GM12878 (cell line): ENCODE data around the gene HSPB3. TPM values are rescaled to one million over a fixed set of nuclear protein-coding genes. Genes with fewer than 3 reads are reported as not detected.

Experiments used
- ATAC-seq: fragments of 200-7000 bp; cut with Tn5 transposase; 3 replicates; pipeline ENCODE4 v1.9.1; 2020; ENCODE audit warnings: mild to moderate bottlenecking, moderate library complexity
- BruUV-seq: library from RNA; stranded (reverse); fragments of 400-500 nt; replicated peaks from 2 replicates; lab custom pipeline; 2021; lab: Mats Ljungman, UMichigan
- CTCF ChIA-PET: fragments of 300-600 bp; sonication (Branson Sonifier 250); formaldehyde crosslinking; extraction: SDS; loops from one replicate; lab custom pipeline; 2021; ENCODE audit warnings: inconsistent platforms; lab: Yijun Ruan, JAX
- POLR2A ChIA-PET: fragments of 350-600 bp; formaldehyde crosslinking; extraction: SDS; loops from one replicate; lab custom pipeline; 2021; ENCODE audit warnings: inconsistent platforms; lab: Charles Lee
- RAD21 ChIA-PET: fragments of 300-600 bp; sonication (Branson Sonifier 250); formaldehyde crosslinking; loops from one replicate; lab custom pipeline; 2023; ENCODE audit warnings: antibody characterized with exemption; ENCODE audit not compliant: unreplicated experiment; lab: Charles Lee
- SMC1A ChIA-PET: fragments of 300-600 bp; sonication (Branson Sonifier 250); formaldehyde crosslinking; loops from one replicate; lab custom pipeline; 2023; ENCODE audit not compliant: unreplicated experiment, uncharacterized antibody; lab: Charles Lee
- DNase-seq: peaks from one replicate; pipeline ENCODE4 v3.0.0-alpha.2; 2011; ENCODE audit warnings: low read depth, low spot score
- FAIRE-seq: peaks from 3 replicates; lab custom pipeline; 2011; peaks lifted over from hg19 to GRCh38; lab: Jason Lieb, UNC
- H2AFZ ChIP-seq: 2 replicates; pipeline ENCODE4 v1.6.0; 2011; ENCODE audit warnings: low read depth, low read length, control low read depth; ENCODE audit not compliant: control insufficient read depth
- H3K27ac ChIP-seq: 2 replicates; pipeline ENCODE4 v1.5.1; 2011; ENCODE audit warnings: control low read depth; ENCODE audit not compliant: control insufficient read depth, insufficient read depth
- H3K27me3 ChIP-seq, 2 experiments: replicated peaks in 1 of 2; 2 replicates each; pipeline versions ENCODE4 v1.6.0 to v1.6.1; 2011; ENCODE audit warnings: low read length in 1 of 2; ENCODE audit not compliant: control insufficient read depth in 2 of 2, insufficient read depth in 2 of 2
- H3K36me3 ChIP-seq, 2 experiments: 2 replicates each; pipeline ENCODE4 v1.5.1; 2011; ENCODE audit warnings: low read length in 1 of 2; ENCODE audit not compliant: control insufficient read depth in 2 of 2, insufficient read depth in 2 of 2
- H3K4me1 ChIP-seq: 2 replicates; pipeline ENCODE4 v1.6.1; 2011; ENCODE audit warnings: mild to moderate bottlenecking, low read length, moderate library complexity, mixed read lengths; ENCODE audit not compliant: control insufficient read depth, insufficient read depth
- H3K4me2 ChIP-seq: 2 replicates; pipeline ENCODE4 v1.6.0; 2011; ENCODE audit warnings: control low read depth; ENCODE audit not compliant: control insufficient read depth, insufficient read depth
- H3K4me3 ChIP-seq: fragments of 200-600 bp; sonication (generic); 2 replicates; pipeline ENCODE4 v1.5.1; 2016
- H3K79me2 ChIP-seq: 2 replicates; pipeline ENCODE4 v1.6.0; 2011; ENCODE audit warnings: low read length; ENCODE audit not compliant: control insufficient read depth, insufficient read depth
- H3K9ac ChIP-seq: 2 replicates; pipeline ENCODE4 v1.8.0; 2011; ENCODE audit warnings: low read length, control low read depth, mixed read lengths; ENCODE audit not compliant: control insufficient read depth, insufficient read depth
- H3K9me3 ChIP-seq: replicated peaks from 3 replicates; pipeline ENCODE4 v1.5.1; 2011; ENCODE audit warnings: mild to moderate bottlenecking, low read length; ENCODE audit not compliant: control insufficient read depth, insufficient read depth
- H4K20me1 ChIP-seq: 2 replicates; pipeline ENCODE4 v1.6.0; 2011; ENCODE audit not compliant: control insufficient read depth, insufficient read depth
- BRCA1 ChIP-seq: IDR thresholded peaks from 2 replicates; pipeline ENCODE4 v1.6.1; 2011; ENCODE audit warnings: low read depth, low read length, improper control_type of control experiment
- CBX5 ChIP-seq: sonication (generic); IDR thresholded peaks from 2 replicates; pipeline ENCODE4 v1.6.1; 2016; ENCODE audit warnings: low read depth, moderate library complexity, mild to moderate bottlenecking, inconsistent platforms
- CREB1 ChIP-seq: IDR thresholded peaks from 2 replicates; pipeline ENCODE4 v1.6.1; 2012; ENCODE audit warnings: low read depth, mild to moderate bottlenecking, inconsistent platforms
- GABPA ChIP-seq: IDR thresholded peaks from 2 replicates; pipeline ENCODE4 v1.6.1; 2014; ENCODE audit warnings: antibody characterized with exemption, low read depth, mild to moderate bottlenecking, inconsistent platforms
- KLF5 ChIP-seq: fragments of 450-650 bp; IDR thresholded peaks from 2 replicates; pipeline ENCODE4 v1.6.1; 2014; ENCODE audit warnings: mild to moderate bottlenecking; ENCODE audit not compliant: partially characterized antibody
- PAX5 ChIP-seq: IDR thresholded peaks from 2 replicates; pipeline ENCODE4 v1.6.1; 2011; ENCODE audit warnings: low read depth, low read length, borderline replicate concordance
- POLR2AphosphoS2 ChIP-seq: IDR thresholded peaks from 2 replicates; pipeline ENCODE4 v1.6.1; 2011; ENCODE audit warnings: low read depth, mild to moderate bottlenecking, low read length, improper control_type of control experiment, moderate library complexity
- RAD21 ChIP-seq: IDR thresholded peaks from 2 replicates; pipeline ENCODE4 v1.6.1; 2011; ENCODE audit warnings: mild to moderate bottlenecking, low read depth, low read length, moderate library complexity; ENCODE audit not compliant: insufficient read depth
- RELA ChIP-seq: fragments of 450-650 bp; IDR thresholded peaks from 2 replicates; pipeline ENCODE4 v1.8.0; 2014; ENCODE audit warnings: borderline replicate concordance; ENCODE audit not compliant: partially characterized antibody
- SRF ChIP-seq, 2 experiments: IDR thresholded peaks; 2 replicates each; pipeline ENCODE4 v1.6.1; 2011; ENCODE audit warnings: low read depth in 2 of 2, low read length in 2 of 2, mild to moderate bottlenecking in 1 of 2, moderate library complexity in 1 of 2
- TBL1XR1 ChIP-seq: IDR thresholded peaks from 2 replicates; pipeline ENCODE4 v1.6.1; 2012; ENCODE audit warnings: low read depth, low read length, improper control_type of control experiment
- YBX1 ChIP-seq: fragments of 450-650 bp; IDR thresholded peaks from 2 replicates; pipeline ENCODE4 v1.6.1; 2016; ENCODE audit warnings: antibody characterized with exemption
- ZNF622 ChIP-seq: fragments of 450-650 bp; IDR thresholded peaks from 2 replicates; pipeline ENCODE4 v1.6.1; 2017; ENCODE audit warnings: mild to moderate bottlenecking, inconsistent platforms
- WGBS: methylation state at CpG from one replicate; pipeline ENCODE4 v1.1.6; 2016; ENCODE audit warnings: low lambda C conversion rate; ENCODE audit not compliant: insufficient replicate concordance, insufficient coverage; ENCODE audit errors: missing lambda C conversion rate; 5-methylcytosine and 5-hydroxymethylcytosine counted together
- in situ Hi-C: fragments of 300-500 bp; cut with MboI; formaldehyde crosslinking; loops from 9 replicates; pipeline ENCODE4 v1.14.3; 2018; ENCODE audit warnings: mixed read lengths
- intact Hi-C: fragments of 100-400 bp; cut with micrococcal nuclease; formaldehyde crosslinking; loops from one replicate; pipeline ENCODE4 v1.14.2; 2022; ENCODE audit not compliant: unreplicated experiment
- polyA plus RNA-seq, 11 experiments: library from polyadenylated mRNA; depleted of rRNA in 4 of 11; unstranded in 6 of 11; stranded (reverse) in 5 of 11; fragments of >200 nt; fragmentation: Nextera tagmentation in 4 of 11; fragmentation: Illumina TruSeq in 1 of 11; extraction: Ambion mirVana in 4 of 11; extraction: Trizol in 1 of 11; gene quantifications; 1 replicate in 1 of 11; 2 replicates in 10 of 11; pipeline versions ENCODE4 v1.2.1 to v1.2.3, GENCODE V29; 2011 to 2016; ENCODE audit warnings: inconsistent platforms in 2 of 11, missing spikeins in 2 of 11, low read depth in 1 of 11
- total RNA-seq, 4 experiments: library from RNA; depleted of rRNA in 3 of 4; stranded (reverse); fragments of >200 nt in 3 of 4; fragmentation: Illumina TruSeq in 1 of 4; extraction: Trizol in 1 of 4; gene quantifications; 2 replicates each; pipeline versions ENCODE4 v1.2.1 to v1.2.3, GENCODE V29; 2013 to 2021
- TF ChIP-seq, protein P1 (sequence below): IDR thresholded peaks from 2 replicates; pipeline ENCODE4 v1.6.1; 2012; ENCODE audit warnings: low read depth, low read length, improper control_type of control experiment
- TF ChIP-seq, protein P2 (sequence below): fragments of 150-350 bp; IDR thresholded peaks from 2 replicates; pipeline ENCODE4 v1.6.1; 2014; ENCODE audit warnings: mild to moderate bottlenecking, low read depth, low read length
- TF ChIP-seq, protein P3 (sequence below): IDR thresholded peaks from 2 replicates; pipeline ENCODE4 v1.6.1; 2012; ENCODE audit warnings: improper control_type of control experiment, low read depth, low read length; ENCODE audit not compliant: insufficient replicate concordance

Gene HSPB3
- total and polyA plus RNA-seq, 10 of the 15 experiments (the other 5 are each of a cell fraction or from before 2014, with no cell fraction given): 0.11 to 0.60 (median 0.29) TPM; not detected in 7

DNA sequence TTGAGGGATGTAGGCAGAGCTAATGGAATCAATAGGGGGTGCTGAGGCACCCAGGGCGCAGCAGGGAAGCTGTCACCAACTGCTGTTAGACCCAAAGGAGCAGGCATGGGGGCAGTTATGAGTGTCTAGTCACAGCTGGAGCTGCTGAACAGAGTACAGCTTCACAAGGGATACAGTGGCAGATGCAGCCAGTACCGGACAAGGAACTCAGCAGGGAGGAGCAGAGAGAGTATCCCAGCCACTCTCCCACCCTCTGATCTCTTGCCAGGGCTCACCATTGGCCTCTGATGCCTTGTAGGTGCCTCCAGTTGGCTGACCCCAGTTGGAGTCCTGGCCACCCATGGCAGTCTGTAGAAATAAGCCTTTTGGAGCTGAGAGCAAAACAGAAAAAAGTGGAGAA is 42.6 kb upstream of the HSPB3 start:
- Histone ChIP-seq H2AFZ (no peak overlapping the region), H4K20me1 (no peaks in the 10 kb centered on the region), H3K4me1 (no peaks in the 10 kb centered on the region), H3K9ac (no peak overlapping the region), H3K36me3 (no peaks in the 10 kb centered on the region), H3K4me2 (no peak overlapping the region), H3K4me3 (no peak overlapping the region), H3K27me3 (no peaks in the 10 kb centered on the region; a peak in 1 of 4 replicates), H3K9me3 (no peaks in the 10 kb centered on the region), H3K79me2 (no peaks in the 10 kb centered on the region), H3K27ac (no peak overlapping the region)
- ChIA-PET SMC1A (interaction anchor here (1.0 to 6.2 kb wide), 7 partner anchors 11 to 170 kb away, joined by 4 to 71 read pairs (median 5); no protein-coding TSS in a partner anchor), POLR2A (interaction anchor here (1.0 kb wide), 1 partner anchor 101 kb away, joined by 7 read pairs; no protein-coding TSS in a partner anchor), CTCF (interaction anchor here (0.7 to 4.1 kb wide), 10 partner anchors 9 to 169 kb away, joined by 3 to 21 read pairs (median 6); partner anchors contain the start of gene ARL15), RAD21 (interaction anchor here (1.1 to 2.1 kb wide), 2 partner anchors 25 to 169 kb away, joined by 3 to 7 read pairs; no protein-coding TSS in a partner anchor)
- no TSS peak for BruUV-seq
- in situ Hi-C loops: loop anchor here (5.0 kb wide), 1 partner anchor 161 kb away; no protein-coding TSS in a partner anchor
- 41% methylated on average over 2 of the region's 2 CpGs for WGBS
- intact Hi-C loops: loop anchor here (10.0 kb wide), 1 partner anchor 988 kb away; no protein-coding TSS in a partner anchor
- FAIRE-seq: no peak
- ATAC-seq: no peak
- DNase-seq: no peak
- TF ChIP-seq YBX1: no peak
- TF ChIP-seq SRF (IDR thresholded peaks at IDR 0.05; ENCODE audit: low read depth in 2 of 2, low read length in 2 of 2): no peak
- no peak for TF ChIP-seq GABPA
- no peak for TF ChIP-seq CREB1
- no peak for TF ChIP-seq RELA
- no peak for TF ChIP-seq POLR2AphosphoS2
- no peak for TF ChIP-seq KLF5
- TF ChIP-seq, protein P1, sequence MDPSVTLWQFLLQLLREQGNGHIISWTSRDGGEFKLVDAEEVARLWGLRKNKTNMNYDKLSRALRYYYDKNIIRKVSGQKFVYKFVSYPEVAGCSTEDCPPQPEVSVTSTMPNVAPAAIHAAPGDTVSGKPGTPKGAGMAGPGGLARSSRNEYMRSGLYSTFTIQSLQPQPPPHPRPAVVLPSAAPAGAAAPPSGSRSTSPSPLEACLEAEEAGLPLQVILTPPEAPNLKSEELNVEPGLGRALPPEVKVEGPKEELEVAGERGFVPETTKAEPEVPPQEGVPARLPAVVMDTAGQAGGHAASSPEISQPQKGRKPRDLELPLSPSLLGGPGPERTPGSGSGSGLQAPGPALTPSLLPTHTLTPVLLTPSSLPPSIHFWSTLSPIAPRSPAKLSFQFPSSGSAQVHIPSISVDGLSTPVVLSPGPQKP: no peak
- TF ChIP-seq CBX5: no peak
- TF ChIP-seq, protein P2, sequence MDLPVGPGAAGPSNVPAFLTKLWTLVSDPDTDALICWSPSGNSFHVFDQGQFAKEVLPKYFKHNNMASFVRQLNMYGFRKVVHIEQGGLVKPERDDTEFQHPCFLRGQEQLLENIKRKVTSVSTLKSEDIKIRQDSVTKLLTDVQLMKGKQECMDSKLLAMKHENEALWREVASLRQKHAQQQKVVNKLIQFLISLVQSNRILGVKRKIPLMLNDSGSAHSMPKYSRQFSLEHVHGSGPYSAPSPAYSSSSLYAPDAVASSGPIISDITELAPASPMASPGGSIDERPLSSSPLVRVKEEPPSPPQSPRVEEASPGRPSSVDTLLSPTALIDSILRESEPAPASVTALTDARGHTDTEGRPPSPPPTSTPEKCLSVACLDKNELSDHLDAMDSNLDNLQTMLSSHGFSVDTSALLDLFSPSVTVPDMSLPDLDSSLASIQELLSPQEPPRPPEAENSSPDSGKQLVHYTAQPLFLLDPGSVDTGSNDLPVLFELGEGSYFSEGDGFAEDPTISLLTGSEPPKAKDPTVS: no peak
- TF ChIP-seq RAD21: no peak
- TF ChIP-seq, protein P3, sequence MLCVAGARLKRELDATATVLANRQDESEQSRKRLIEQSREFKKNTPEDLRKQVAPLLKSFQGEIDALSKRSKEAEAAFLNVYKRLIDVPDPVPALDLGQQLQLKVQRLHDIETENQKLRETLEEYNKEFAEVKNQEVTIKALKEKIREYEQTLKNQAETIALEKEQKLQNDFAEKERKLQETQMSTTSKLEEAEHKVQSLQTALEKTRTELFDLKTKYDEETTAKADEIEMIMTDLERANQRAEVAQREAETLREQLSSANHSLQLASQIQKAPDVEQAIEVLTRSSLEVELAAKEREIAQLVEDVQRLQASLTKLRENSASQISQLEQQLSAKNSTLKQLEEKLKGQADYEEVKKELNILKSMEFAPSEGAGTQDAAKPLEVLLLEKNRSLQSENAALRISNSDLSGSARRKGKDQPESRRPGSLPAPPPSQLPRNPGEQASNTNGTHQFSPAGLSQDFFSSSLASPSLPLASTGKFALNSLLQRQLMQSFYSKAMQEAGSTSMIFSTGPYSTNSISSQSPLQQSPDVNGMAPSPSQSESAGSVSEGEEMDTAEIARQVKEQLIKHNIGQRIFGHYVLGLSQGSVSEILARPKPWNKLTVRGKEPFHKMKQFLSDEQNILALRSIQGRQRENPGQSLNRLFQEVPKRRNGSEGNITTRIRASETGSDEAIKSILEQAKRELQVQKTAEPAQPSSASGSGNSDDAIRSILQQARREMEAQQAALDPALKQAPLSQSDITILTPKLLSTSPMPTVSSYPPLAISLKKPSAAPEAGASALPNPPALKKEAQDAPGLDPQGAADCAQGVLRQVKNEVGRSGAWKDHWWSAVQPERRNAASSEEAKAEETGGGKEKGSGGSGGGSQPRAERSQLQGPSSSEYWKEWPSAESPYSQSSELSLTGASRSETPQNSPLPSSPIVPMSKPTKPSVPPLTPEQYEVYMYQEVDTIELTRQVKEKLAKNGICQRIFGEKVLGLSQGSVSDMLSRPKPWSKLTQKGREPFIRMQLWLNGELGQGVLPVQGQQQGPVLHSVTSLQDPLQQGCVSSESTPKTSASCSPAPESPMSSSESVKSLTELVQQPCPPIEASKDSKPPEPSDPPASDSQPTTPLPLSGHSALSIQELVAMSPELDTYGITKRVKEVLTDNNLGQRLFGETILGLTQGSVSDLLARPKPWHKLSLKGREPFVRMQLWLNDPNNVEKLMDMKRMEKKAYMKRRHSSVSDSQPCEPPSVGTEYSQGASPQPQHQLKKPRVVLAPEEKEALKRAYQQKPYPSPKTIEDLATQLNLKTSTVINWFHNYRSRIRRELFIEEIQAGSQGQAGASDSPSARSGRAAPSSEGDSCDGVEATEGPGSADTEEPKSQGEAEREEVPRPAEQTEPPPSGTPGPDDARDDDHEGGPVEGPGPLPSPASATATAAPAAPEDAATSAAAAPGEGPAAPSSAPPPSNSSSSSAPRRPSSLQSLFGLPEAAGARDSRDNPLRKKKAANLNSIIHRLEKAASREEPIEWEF: no peak
- TF ChIP-seq TBL1XR1: no peak
- no peak for TF ChIP-seq PAX5
- no peak for TF ChIP-seq ZNF622
- no peak for TF ChIP-seq BRCA1
